Hepatocyte (in vitro differentiated cells): ENCODE data around the gene ALOX12B. TPM values are rescaled to one million over a fixed set of nuclear protein-coding genes. Genes with fewer than 3 reads are reported as not detected.

Experiments used
- DNase-seq: peaks from one replicate; pipeline ENCODE4 v3.0.0-alpha.2; 2016; ENCODE audit warnings: low spot score
- H2AFZ ChIP-seq: fragments of 200-600 bp; sonication (generic); 2 replicates; pipeline ENCODE4 v1.6.0; 2016; ENCODE audit warnings: antibody characterized with exemption, mild to moderate bottlenecking
- H3K27ac ChIP-seq: fragments of 200-600 bp; sonication (generic); 2 replicates; pipeline ENCODE4 v1.5.1; 2016; ENCODE audit warnings: mild to moderate bottlenecking
- H3K27me3 ChIP-seq: fragments of 200-600 bp; sonication (generic); 2 replicates; pipeline ENCODE4 v1.6.1; 2016
- H3K36me3 ChIP-seq: fragments of 200-600 bp; sonication (generic); replicated peaks from 2 replicates; pipeline ENCODE4 v1.5.1; 2016; ENCODE audit warnings: low read depth; ENCODE audit not compliant: insufficient read depth
- H3K4me1 ChIP-seq: fragments of 200-600 bp; sonication (generic); 2 replicates; pipeline ENCODE4 v1.5.1; 2016; ENCODE audit warnings: mild to moderate bottlenecking, moderate library complexity; ENCODE audit not compliant: insufficient read depth
- H3K4me2 ChIP-seq: fragments of 200-600 bp; sonication (generic); 2 replicates; pipeline ENCODE4 v1.6.0; 2016
- H3K4me3 ChIP-seq: fragments of 200-600 bp; sonication (generic); 2 replicates; pipeline ENCODE4 v1.5.1; 2016; ENCODE audit warnings: mild to moderate bottlenecking
- H3K79me2 ChIP-seq: fragments of 200-600 bp; sonication (generic); 2 replicates; pipeline ENCODE4 v1.6.0; 2017; ENCODE audit warnings: mild to moderate bottlenecking
- H3K9me2 ChIP-seq: fragments of 200-600 bp; sonication (generic); replicated peaks from 2 replicates; pipeline ENCODE4 v1.6.0; 2017; ENCODE audit warnings: mild to moderate bottlenecking; ENCODE audit not compliant: insufficient read depth
- H3K9me3 ChIP-seq: fragments of 200-600 bp; sonication (generic); 2 replicates; pipeline ENCODE4 v1.5.1; 2016; ENCODE audit warnings: low read depth, mild to moderate bottlenecking
- H4K20me1 ChIP-seq: fragments of 200-600 bp; sonication (generic); 2 replicates; pipeline ENCODE4 v1.6.0; 2016; ENCODE audit warnings: mild to moderate bottlenecking; ENCODE audit not compliant: insufficient read depth, poor library complexity, severe bottlenecking
- EZH2 ChIP-seq: fragments of 200-600 bp; sonication (generic); IDR thresholded peaks from 2 replicates; pipeline ENCODE4 v1.6.1; 2016; ENCODE audit warnings: antibody characterized with exemption, mild to moderate bottlenecking, borderline replicate concordance
- EZH2phosphoT487 ChIP-seq: fragments of 200-600 bp; sonication (generic); IDR thresholded peaks from one replicate; pipeline ENCODE4 v1.6.1; 2018; ENCODE audit warnings: antibody characterized with exemption, mild to moderate bottlenecking, low read depth, moderate library complexity; ENCODE audit not compliant: unreplicated experiment, severe bottlenecking
- WGBS: methylation state at CpG from one replicate; pipeline ENCODE4 v1.1.6; 2016; ENCODE audit warnings: low lambda C conversion rate; ENCODE audit errors: missing lambda C conversion rate; 5-methylcytosine and 5-hydroxymethylcytosine counted together
- polyA plus RNA-seq: library from polyadenylated mRNA; unstranded; fragments of >200 nt; fragmentation: Nextera tagmentation; extraction: Ambion mirVana; gene quantifications from 2 replicates; pipeline ENCODE4 v1.2.1, GENCODE V29; 2016
- total RNA-seq: library from RNA; depleted of rRNA; stranded (reverse); fragments of >200 nt; gene quantifications from 2 replicates; pipeline ENCODE4 v1.2.3, GENCODE V29; 2014
- TF ChIP-seq, protein P1 (sequence below): fragments of 200-600 bp; sonication (generic); IDR thresholded peaks from 2 replicates; pipeline ENCODE4 v1.5.1; 2016; ENCODE audit warnings: antibody characterized with exemption, mild to moderate bottlenecking; ENCODE audit not compliant: poor library complexity

ALOX12B gene
- total and polyA plus RNA-seq, 2 experiments from 2014 or later = 1.8 to 2.0 TPM

DNA sequence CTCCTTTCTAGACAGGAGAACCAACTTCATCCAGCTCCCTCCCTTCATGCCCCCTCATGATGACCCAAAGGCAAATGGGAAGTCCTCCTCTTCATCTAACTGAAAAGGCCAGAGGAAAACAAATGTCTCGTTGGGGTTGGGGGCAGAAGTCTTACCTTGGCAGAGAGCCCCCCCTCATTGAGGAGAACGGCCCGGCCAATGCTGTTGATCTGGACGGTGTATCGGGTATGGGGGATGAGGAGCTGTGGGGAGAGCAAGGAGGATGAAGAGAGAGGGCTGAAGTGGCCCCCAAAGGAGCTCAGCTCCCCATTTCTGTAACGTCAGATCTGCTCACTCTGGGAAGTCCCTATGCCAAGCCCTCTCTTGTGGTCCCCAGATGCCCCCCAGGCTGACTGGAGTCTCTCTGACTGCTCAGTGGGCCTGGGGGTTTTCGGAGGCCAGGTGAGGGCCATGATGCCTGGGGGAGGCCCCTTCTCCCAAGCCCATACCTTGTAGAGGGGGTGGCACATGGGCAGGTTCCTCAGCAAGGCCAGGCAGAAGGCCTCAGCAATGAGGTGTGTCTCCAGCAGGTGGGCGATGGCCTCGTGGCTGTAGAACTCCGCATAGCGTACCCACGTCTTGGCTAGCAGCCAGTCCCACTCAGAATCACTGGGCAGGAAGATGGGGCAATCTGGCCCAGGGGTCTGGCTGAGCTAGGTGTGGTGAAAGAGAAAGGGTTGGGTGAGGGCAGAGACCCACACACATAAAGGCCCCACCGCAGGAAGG lies 10.8 kb downstream of the ALOX12B start:
- H2AFZ ChIP-seq = no peak overlapping the region
- peaks cover 44% of the 10 kb centered on the region for H3K27me3 ChIP-seq
- WGBS = 93% methylated on average over 13 of the region's 13 CpGs
- no peak overlapping the region for H3K27ac ChIP-seq
- DNase-seq = no peak
- no peaks in the 10 kb centered on the region for H4K20me1 ChIP-seq
- H3K79me2 ChIP-seq = no peaks in the 10 kb centered on the region
- H3K9me3 ChIP-seq = no peaks in the 10 kb centered on the region
- H3K9me2 ChIP-seq = no peaks in the 10 kb centered on the region
- H3K4me3 ChIP-seq = no peak overlapping the region
- H3K4me2 ChIP-seq = no peak overlapping the region
- TF ChIP-seq EZH2phosphoT487 = no peak
- no peak for TF ChIP-seq EZH2
- TF ChIP-seq, protein P1, sequence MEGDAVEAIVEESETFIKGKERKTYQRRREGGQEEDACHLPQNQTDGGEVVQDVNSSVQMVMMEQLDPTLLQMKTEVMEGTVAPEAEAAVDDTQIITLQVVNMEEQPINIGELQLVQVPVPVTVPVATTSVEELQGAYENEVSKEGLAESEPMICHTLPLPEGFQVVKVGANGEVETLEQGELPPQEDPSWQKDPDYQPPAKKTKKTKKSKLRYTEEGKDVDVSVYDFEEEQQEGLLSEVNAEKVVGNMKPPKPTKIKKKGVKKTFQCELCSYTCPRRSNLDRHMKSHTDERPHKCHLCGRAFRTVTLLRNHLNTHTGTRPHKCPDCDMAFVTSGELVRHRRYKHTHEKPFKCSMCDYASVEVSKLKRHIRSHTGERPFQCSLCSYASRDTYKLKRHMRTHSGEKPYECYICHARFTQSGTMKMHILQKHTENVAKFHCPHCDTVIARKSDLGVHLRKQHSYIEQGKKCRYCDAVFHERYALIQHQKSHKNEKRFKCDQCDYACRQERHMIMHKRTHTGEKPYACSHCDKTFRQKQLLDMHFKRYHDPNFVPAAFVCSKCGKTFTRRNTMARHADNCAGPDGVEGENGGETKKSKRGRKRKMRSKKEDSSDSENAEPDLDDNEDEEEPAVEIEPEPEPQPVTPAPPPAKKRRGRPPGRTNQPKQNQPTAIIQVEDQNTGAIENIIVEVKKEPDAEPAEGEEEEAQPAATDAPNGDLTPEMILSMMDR = no peak
- H3K36me3 ChIP-seq = no peaks in the 10 kb centered on the region
- H3K4me1 ChIP-seq = peaks cover 20% of the 10 kb centered on the region

DNA sequence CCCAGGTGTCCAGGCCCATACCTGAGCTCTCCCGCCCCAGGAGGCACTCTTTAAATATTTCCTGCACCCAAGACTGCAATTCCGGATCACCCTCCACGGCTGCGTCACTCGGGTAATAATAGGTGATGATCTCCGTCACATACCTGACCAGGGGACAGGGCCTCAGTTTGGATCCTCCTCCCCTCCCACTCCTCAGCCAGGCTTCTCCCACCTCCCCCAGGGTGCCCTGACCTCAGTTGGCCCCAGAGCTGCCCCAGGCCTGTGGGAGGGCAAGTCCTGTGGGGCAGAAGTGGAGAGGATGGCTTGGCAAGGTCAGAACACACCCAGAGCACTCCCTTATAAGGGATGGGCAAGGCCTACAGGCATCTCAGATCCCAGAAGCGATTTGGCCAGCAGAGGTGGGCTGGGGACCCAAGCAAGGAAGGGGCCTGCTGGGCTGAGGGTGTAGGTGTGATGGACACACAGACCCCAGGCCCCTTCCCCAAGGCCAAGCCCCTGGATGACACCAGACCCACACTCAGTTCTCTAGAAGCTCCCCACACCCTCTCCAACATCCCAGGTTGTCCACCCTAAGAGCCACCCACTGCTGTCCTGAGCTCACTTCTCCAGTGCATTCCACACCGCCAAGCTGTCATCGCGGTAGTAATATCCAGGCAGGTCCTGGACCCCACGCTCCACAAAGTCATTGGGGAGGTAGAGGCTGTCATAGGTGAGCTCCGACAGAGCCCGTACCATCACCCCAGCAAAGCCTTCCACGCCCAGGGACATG lies 11.8 kb downstream of the ALOX12B start:
- 88% methylated on average over 14 of the region's 14 CpGs for WGBS

DNA sequence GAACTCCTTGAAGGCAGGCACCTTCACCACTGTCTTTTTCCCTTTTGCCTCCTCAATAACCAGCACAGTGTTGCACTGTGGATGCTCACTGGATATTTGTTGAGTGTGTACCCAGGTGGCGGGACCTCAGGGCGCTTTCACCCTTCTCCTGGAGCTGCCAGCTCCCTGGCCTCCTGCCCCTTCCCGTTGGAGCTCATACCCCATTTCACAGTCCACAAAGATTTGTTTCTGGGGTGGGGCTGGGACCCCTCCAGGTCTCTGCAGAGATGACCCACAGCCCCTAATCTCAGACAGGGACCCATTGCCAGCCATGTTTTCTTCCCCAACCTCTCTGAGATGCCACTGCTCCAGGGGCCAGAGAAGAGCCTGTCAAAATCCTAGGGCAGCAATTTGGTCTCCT lies 12.4 kb downstream of the ALOX12B start:
- no peak for DNase-seq
- no peak overlapping the region for H3K4me2 ChIP-seq
- H3K4me1 ChIP-seq = peaks cover 16% of the 10 kb centered on the region
- no peak overlapping the region for H3K4me3 ChIP-seq
- H2AFZ ChIP-seq = no peak overlapping the region
- H3K27ac ChIP-seq = no peak overlapping the region
- H4K20me1 ChIP-seq = no peaks in the 10 kb centered on the region
- no peaks in the 10 kb centered on the region for H3K9me2 ChIP-seq
- H3K79me2 ChIP-seq = no peaks in the 10 kb centered on the region
- peaks cover 56% of the 10 kb centered on the region for H3K27me3 ChIP-seq
- no peak for TF ChIP-seq EZH2phosphoT487
- no peaks in the 10 kb centered on the region for H3K36me3 ChIP-seq
- 90% methylated on average over 3 of the region's 3 CpGs for WGBS
- no peaks in the 10 kb centered on the region for H3K9me3 ChIP-seq

More for the DNA sequence above, 11.8 kb downstream of the ALOX12B start:
- no peaks in the 10 kb centered on the region for H3K36me3 ChIP-seq
- no peaks in the 10 kb centered on the region for H3K9me3 ChIP-seq
- peaks cover 20% of the 10 kb centered on the region for H3K4me1 ChIP-seq
- H2AFZ ChIP-seq = no peak overlapping the region
- H3K79me2 ChIP-seq = no peaks in the 10 kb centered on the region
- no peak overlapping the region for H3K4me2 ChIP-seq
- no peaks in the 10 kb centered on the region for H3K9me2 ChIP-seq
- DNase-seq = no peak
- H3K27ac ChIP-seq = no peak overlapping the region
- H3K27me3 ChIP-seq = peaks cover 52% of the 10 kb centered on the region
- TF ChIP-seq EZH2phosphoT487 = no peak
- TF ChIP-seq, protein P1 = no peak
- TF ChIP-seq EZH2 = no peak
- H4K20me1 ChIP-seq = no peaks in the 10 kb centered on the region
- H3K4me3 ChIP-seq = no peak overlapping the region

DNA sequence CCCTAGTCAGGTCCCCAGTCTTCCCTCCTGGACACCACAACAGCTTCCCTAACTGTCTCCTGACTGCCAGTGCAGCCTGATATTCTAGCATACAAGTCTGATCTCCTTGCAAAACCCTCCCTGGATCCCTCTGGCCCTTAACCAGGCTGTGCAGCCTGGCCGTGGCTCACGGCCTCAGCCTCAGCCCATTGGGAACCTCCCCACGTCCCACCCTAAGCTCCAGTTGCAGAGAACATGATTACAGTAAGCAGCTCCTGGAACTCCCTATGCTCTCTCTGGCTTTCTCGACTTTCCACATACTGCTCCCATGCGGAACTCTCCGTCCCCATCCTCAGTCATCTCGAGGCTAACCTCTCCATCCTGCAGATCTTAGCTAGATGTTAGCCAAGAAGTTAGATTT lies 13.0 kb downstream of the ALOX12B start:
- no peak overlapping the region for H3K4me3 ChIP-seq
- H3K27ac ChIP-seq = no peak overlapping the region
- no peaks in the 10 kb centered on the region for H3K9me2 ChIP-seq
- peaks cover 56% of the 10 kb centered on the region for H3K27me3 ChIP-seq
- no peak overlapping the region for H3K4me2 ChIP-seq
- no peak for TF ChIP-seq EZH2
- no peak for TF ChIP-seq EZH2phosphoT487
- TF ChIP-seq, protein P1 = no peak
- H3K4me1 ChIP-seq = peaks cover 15% of the 10 kb centered on the region
- no peak overlapping the region for H2AFZ ChIP-seq
- DNase-seq = no peak
- no peaks in the 10 kb centered on the region for H3K9me3 ChIP-seq
- H4K20me1 ChIP-seq = no peaks in the 10 kb centered on the region
- 68% methylated on average over 7 of the region's 7 CpGs for WGBS
- no peaks in the 10 kb centered on the region for H3K79me2 ChIP-seq
- H3K36me3 ChIP-seq = no peaks in the 10 kb centered on the region
